CD4-positive, alpha-beta memory T cell (primary cell): ENCODE measurements around the gene GSTCD. TPM values are rescaled to one million over a fixed set of nuclear protein-coding genes. Genes with fewer than 3 reads are reported as not detected.
A peak's percentile ranks its signal among the peaks of the same experiment; 100 is the strongest.

Experiments used
- CTCF ChIA-PET: fragments of 350-600 bp; sonication (Branson Sonifier 250); formaldehyde crosslinking; loops from one replicate; lab custom pipeline; 2021; ENCODE audit warnings: inconsistent platforms; ENCODE audit not compliant: partially characterized antibody; lab: Charles Lee
- POLR2A ChIA-PET: fragments of 350-600 bp; sonication (Branson Sonifier 250); formaldehyde crosslinking; loops from one replicate; lab custom pipeline; 2021; ENCODE audit not compliant: partially characterized antibody; lab: Charles Lee
- DNase-seq, 5 donors: peaks; one replicate each; pipeline versions ENCODE4 v3.0.0 to v3.0.0-alpha.2; 2020 to 2022; ENCODE audit warnings: mixed read lengths in 1 of 5
- H3K27ac ChIP-seq: one replicate; pipeline ENCODE4 v1.7.0; 2013; ENCODE audit warnings: low read depth, low read length
- H3K27me3 ChIP-seq: 2 replicates; pipeline ENCODE4 v1.7.0; 2013; ENCODE audit warnings: mild to moderate bottlenecking, low read length, moderate library complexity; ENCODE audit not compliant: insufficient read depth
- H3K36me3 ChIP-seq: 2 replicates; pipeline ENCODE4 v1.7.0; 2013; ENCODE audit warnings: mild to moderate bottlenecking, low read length, moderate library complexity; ENCODE audit not compliant: insufficient read depth
- H3K4me1 ChIP-seq: 2 replicates; pipeline ENCODE4 v1.7.0; 2013; ENCODE audit warnings: mild to moderate bottlenecking, low read length, moderate library complexity; ENCODE audit not compliant: insufficient read depth
- H3K4me3 ChIP-seq, 2 donors: one replicate each; pipeline ENCODE4 v1.7.0; 2013; ENCODE audit warnings: low read length in 2 of 2, mild to moderate bottlenecking in 1 of 2
- H3K9me3 ChIP-seq, 2 donors: one replicate each; pipeline ENCODE4 v1.7.0; 2013; ENCODE audit warnings: low read length in 2 of 2, control low read depth in 1 of 2; ENCODE audit not compliant: control insufficient read depth in 1 of 2
- H3K27ac Mint-ChIP-seq, 7 donors: one replicate each; pipeline ENCODE4 v1.8.0; 2020 to 2021; ENCODE audit warnings: mixed read lengths in 7 of 7, mild to moderate bottlenecking in 6 of 7, inconsistent platforms in 3 of 7, moderate library complexity in 3 of 7
- H3K27me3 Mint-ChIP-seq, 2 donors: one replicate each; pipeline ENCODE4 v1.8.0; 2020 to 2021; ENCODE audit warnings: mixed read lengths in 2 of 2
- H3K36me3 Mint-ChIP-seq, 2 donors: one replicate each; pipeline ENCODE4 v1.8.0; 2020 to 2021; ENCODE audit warnings: mixed read lengths in 2 of 2, inconsistent platforms in 1 of 2, mild to moderate bottlenecking in 1 of 2
- H3K4me1 Mint-ChIP-seq, 4 donors: one replicate each; pipeline ENCODE4 v1.8.0; 2020 to 2021; ENCODE audit warnings: mixed read lengths in 4 of 4, mild to moderate bottlenecking in 1 of 4
- H3K4me3 Mint-ChIP-seq, 8 donors: one replicate each; pipeline ENCODE4 v1.8.0; 2020 to 2021; ENCODE audit warnings: mixed read lengths in 8 of 8, mild to moderate bottlenecking in 7 of 8, moderate library complexity in 6 of 8, inconsistent platforms in 3 of 8
- H3K9me3 Mint-ChIP-seq, 8 donors: one replicate each; pipeline ENCODE4 v1.8.0; 2020 to 2021; ENCODE audit warnings: mixed read lengths in 8 of 8, mild to moderate bottlenecking in 5 of 8, inconsistent platforms in 3 of 8, moderate library complexity in 1 of 8
- intact Hi-C: fragments of 100-400 bp; cut with micrococcal nuclease; formaldehyde crosslinking; loops from one replicate; pipeline ENCODE4 v1.15.1; 2023
- polyA plus RNA-seq, 2 donors: library from polyadenylated mRNA; unstranded; fragments of 300-500 nt; fragmentation: Illumina TruSeq; gene quantifications; one replicate each; pipeline ENCODE4 v1.2.3, GENCODE V29; 2021
- total RNA-seq, 2 experiments: library from RNA; stranded (reverse); gene quantifications; one replicate each; pipeline ENCODE4 v1.2.3, GENCODE V29; 2021

Gene GSTCD
- total and polyA plus RNA-seq, 4 experiments from 2014 or later, result 0.64 to 5.0 (median 3.8) TPM

- Histone ChIP-seq H3K4me1 (no peaks in the 10 kb centered on the region), H3K27ac (no peak overlapping the region), H3K4me3 (no peak overlapping the region), H3K36me3 (no peaks in the 10 kb centered on the region), H3K27me3 (peaks cover 13% of the 10 kb centered on the region), H3K9me3 (no peaks in the 10 kb centered on the region)
- H3K9me3 Mint-ChIP-seq, result peaks cover 0 to 2% (median 0%) of the 10 kb centered on the region in 8 donors
- H3K4me1 Mint-ChIP-seq, result peaks cover 5 to 16% (median 6%) of the 10 kb centered on the region in 4 donors
- H3K4me3 Mint-ChIP-seq, result peak overlapping the region in 1 of 8 donors; percentile 17
- CTCF ChIA-PET, result no interaction called here
- H3K27me3 Mint-ChIP-seq, result peaks cover 42% of the 10 kb centered on the region in 2 donors
- H3K27ac Mint-ChIP-seq, result no peak overlapping the region
- DNase-seq, result no peak
- POLR2A ChIA-PET, result no interaction called here
- intact Hi-C loops, result no loop called here
- H3K36me3 Mint-ChIP-seq, result no peaks in the 10 kb centered on the region
Measured at GRCh38 chr4:105896461-105896942, 187.9 kb downstream of the GSTCD start.

Other genes starting within 250 kb of the GSTCD start
- gene PPA2, start 234.7 kb upstream of the GSTCD start, total RNA-seq, result 10 to 100 TPM; 56.3 to 59.7 TPM
- gene PPA2, start 234.7 kb upstream of the GSTCD start, polyA plus RNA-seq, result 100 to 1,000 TPM; 129 to 160 TPM
- gene ARHGEF38, start 156.2 kb upstream of the GSTCD start, total RNA-seq, result not detected
- gene ARHGEF38, start 156.2 kb upstream of the GSTCD start, polyA plus RNA-seq, result under 1 TPM in 1 of 2 donors, not detected in 1; 0.30 TPM
- gene INTS12, start 95 bp upstream of the GSTCD start, total RNA-seq, result 10 to 100 TPM; 16.6 to 17.5 TPM
- gene INTS12, start 95 bp upstream of the GSTCD start, polyA plus RNA-seq, result 10 to 100 TPM; 29.5 TPM
- not detected for gene NPNT, start 186.7 kb downstream of the GSTCD start, total RNA-seq
- gene NPNT, start 186.7 kb downstream of the GSTCD start, polyA plus RNA-seq, result not detected